ENCODE measurements around the gene CBX2.

Gene CBX2

DNA sequence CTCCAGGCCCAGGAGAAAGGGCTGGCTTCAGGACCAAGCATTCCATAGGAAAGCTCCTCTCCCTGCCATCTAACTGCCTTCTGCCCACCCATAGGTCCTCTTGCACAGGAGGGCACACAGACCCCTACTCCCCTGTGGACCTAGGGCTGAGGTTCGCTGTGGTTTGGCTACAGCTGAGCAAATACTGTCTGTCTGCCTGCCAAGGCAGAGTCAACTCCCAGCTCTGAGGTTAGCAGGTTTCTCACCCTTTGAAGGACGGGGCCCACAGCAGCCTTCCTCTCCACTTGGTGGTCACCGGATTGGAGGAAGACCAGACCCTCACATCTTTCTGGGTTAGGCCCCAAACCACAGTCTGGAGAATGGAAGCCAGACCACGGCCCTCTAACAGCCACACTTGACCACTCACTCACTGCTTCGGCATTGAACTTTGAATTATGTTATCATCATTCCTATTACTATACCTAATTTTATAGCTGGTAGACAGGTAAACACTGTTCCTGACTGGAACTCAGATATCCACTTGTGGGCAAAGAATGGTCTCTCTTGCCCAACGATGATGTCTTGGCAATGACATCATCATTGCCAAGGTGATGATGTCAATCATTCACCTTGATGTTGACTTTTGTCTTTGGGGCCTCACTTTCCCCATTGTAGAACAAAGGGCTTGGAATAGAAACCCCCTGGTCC, 47.1 kb downstream of the CBX2 start:
- in situ Hi-C loops (cut with MboI; ENCODE audit: low sequenced_read_pairs), result loop anchor here (25.0 kb wide), 1 partner anchor 162 kb away; no protein-coding TSS in a partner anchor

DNA sequence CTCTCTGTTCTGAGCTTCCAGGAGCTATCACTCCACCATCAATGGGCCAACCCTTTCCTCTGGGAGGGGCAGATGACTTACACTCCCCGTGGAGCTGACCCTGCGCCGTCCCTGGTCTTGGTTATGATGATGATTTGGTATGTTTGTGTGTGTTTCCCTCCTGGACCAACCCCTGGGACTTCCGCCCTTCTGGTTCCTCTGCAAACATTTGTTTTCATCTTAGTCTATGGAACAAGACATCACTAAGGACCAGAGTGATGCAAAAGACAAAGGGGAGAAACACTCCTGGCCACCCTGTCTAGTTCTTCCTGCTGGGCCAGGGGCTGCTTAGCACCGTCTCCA, 47.6 kb downstream of the CBX2 start:
- in situ Hi-C loops (cut with MboI; ENCODE audit: low sequenced_read_pairs), result no loop called here

DNA sequence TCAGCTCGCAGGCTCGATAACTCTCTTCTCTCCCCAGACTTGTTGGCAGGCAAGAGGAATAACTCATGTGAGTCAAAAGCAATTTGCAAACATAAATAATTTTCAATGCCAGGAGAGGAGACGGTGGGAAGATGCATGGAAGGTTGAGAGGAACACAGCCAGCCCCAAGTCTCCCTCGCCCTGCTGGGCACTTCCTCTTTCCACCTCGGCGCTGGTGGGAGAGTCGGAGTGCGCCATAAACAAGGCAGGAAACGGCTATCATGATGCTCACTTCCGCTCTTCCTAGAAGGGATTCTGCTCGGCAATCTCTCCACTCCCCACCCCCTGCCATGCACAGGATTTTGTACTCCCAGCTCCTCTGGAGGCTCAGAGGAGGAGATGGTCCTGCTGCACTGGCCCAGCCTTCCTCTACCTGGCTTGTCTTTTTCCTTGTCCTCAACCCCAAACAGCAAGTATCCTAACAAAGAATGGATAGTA, 48.3 kb downstream of the CBX2 start:
- in situ Hi-C loops (cut with MboI; ENCODE audit: low sequenced_read_pairs), result no loop called here

DNA sequence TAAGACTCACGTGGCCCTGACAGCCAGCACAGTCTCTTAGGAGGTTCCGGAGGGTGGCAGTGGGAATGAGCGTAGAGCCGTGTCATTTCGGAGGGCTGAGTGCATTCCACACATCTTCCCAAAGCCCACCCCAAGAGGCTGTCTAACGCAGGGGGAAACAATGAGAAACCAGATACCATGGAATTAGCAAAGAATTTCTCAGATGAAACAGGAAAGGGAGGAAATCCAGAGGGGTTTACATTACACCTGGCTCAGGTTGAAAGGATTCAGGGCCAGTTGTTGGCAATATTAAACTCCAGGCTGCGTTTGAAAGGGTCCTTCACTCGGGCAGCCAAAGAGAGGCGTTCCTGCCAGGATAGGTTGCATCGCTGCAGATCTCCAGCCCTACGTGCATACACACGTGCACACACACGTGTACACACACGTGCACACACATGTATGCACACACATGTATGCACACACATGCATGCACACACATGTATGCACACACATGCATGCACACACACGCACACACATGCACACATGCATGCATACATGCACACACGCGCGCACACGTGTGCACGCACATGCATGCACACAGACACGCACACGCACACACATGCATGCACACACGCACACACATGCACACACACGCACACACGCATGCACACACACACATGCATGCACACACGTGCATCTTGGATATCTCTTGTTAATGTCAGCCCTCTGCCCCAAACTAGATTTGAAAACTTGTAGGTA, 49.1 kb downstream of the CBX2 start:
- in situ Hi-C loops (cut with MboI; ENCODE audit: low sequenced_read_pairs), result no loop called here

DNA sequence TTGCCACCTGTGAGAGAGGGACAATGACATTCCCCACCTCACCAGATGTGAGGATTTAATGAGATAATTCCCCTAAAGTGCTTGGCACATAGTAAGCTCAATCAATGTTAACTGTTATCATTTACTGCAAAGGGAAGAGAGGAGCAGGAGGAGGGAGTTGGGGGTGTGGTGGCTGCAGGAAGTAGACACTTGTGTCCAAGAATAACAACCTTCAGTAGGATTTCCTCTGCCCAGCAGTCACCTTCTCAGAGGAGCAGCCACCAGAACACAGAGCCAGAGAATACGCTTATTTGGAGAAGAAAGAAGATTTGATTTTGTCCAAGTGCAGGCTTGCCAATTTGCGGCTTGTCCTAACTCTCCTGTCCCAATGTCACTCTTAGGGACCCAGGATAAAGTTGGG, 51.1 kb downstream of the CBX2 start:
- in situ Hi-C loops (cut with MboI; ENCODE audit: low sequenced_read_pairs), result no loop called here

DNA sequence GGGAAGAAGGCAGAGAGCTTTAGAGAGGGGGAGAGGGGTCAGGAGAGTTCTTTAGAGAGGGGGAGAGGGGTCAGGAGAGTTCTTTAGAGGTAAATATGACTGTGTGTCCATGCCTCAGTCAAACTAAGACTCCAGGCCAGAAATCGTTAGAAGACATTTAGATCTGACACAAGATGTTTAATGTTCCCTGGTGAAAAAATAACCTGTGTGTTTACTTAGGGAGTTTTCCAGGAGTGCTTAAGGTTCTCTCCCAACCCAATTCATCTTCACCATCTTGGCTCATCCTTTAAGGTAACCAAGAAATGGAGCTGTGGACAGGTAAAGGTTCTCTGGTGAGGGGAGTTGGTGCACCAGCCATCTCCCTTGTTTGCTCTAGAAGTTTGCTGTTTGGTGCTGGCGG, 51.5 kb downstream of the CBX2 start:
- in situ Hi-C loops (cut with MboI; ENCODE audit: low sequenced_read_pairs), result no loop called here

GRCh38 chr17:79830303-79830702, 52.4 kb downstream of the CBX2 start:
- in situ Hi-C loops (cut with MboI; ENCODE audit: low sequenced_read_pairs), result no loop called here

- in situ Hi-C loops (cut with MboI; ENCODE audit: low sequenced_read_pairs), result no loop called here
Measured at GRCh38 chr17:79830763-79831264, 52.9 kb downstream of the CBX2 start.

DNA sequence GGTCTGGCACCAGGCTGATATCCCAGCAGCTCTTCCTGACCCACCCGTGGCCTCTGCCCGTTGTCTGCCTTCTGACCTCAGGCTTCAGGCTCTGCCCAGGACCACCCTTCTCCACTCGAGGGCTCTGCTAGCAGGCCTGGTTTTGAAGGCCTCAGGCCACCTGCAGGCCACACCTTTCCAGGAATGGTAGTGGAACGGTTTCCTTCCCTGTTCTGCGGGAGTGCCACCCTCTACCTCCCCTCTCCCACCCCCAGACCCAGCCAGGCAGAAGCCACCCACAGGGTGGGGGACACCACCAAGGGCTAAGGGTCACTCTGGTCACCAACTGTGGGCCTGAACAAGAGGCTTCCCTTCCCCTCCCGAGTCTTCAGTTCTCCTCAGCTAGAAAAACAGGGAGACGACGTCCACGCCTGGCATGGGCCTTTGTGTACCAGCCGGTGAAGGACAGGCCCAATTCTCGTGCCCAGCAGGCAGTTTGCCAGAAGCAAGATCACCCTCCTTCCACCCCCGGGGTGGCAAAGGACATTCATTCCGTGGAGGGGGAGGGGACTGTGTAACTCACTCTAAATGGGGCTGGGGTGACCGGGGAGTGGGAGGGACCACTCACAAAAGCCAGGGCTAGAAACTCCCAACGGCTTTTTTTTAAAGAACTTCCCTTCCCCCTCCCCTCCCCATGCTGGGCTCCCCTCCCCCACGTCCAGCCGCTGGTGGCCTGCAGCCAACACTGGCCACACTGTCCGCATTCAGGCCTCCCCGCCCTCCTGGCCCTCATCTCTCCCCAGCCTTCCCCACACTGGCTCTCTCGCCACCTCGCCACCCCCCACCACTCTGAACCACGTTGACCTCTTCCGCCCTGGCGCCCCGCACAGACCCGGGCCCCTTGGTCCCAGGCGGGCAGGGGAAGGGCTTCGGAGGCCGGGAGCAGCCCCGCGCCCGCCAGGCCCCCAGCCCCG, 53.6 kb downstream of the CBX2 start:
- in situ Hi-C loops (cut with MboI; ENCODE audit: low sequenced_read_pairs), result no loop called here

- in situ Hi-C loops (cut with MboI; ENCODE audit: low sequenced_read_pairs), result no loop called here
Measured at GRCh38 chr17:79832218-79833109, 54.5 kb downstream of the CBX2 start.

DNA sequence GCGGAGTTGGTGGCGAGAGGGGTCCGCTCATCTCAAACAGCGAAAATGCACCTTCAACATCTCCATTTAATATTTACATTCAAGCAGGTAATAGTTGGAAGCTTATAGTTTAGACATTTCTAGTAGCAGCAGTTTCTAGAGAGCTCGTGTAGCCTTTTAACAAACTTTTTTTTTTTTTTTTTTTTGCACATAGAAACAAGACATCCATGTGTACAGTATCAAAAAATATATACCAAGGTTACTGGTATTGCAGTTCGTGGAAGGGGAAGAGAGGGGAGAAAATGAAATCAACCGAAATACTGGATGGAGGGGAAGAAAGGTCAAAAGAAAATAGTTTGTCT, 55.1 kb downstream of the CBX2 start:
- in situ Hi-C loops (cut with MboI; ENCODE audit: low sequenced_read_pairs), result no loop called here

DNA sequence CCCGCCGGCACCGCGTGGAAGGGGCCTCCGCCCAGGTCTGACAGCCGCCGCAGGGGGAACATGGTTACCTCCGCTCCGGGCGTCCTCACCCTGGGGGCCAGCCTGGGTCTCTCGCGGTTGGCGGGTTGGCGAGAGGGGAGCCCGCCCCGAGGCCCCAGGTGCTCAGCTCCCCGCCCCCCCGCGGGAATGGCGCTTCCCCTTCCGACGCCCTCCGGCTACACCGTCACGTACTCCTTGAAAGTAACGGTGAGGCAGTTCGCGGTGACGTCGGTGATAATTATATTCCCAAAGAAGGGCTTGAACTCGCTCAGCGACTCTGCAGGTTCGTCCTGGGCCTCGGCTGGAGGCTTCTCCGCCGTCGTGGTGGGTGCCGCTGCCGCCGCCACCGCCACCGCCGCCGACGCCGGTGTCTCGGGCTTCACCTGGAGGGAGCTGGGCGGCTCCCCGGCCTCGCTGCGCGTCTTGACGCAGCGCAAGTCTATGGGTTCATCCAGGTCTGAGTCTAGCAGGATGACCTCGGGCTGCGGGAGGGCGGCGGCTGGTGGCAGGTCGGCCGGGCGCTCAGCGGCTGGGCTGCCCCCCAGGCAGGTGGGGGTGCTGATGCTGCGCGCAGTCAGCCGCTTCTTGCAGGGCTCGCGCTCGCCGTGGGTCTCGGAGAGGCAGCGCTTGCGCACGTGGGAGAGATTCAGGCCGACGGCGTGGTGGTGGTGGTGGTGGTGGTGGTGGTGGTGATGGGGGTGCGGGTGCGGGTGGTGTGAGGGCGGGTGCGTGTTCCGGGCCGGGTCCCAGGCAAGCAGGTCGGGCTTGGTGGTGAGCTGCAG, 56.0 kb downstream of the CBX2 start:
- in situ Hi-C loops (cut with MboI; ENCODE audit: low sequenced_read_pairs), result no loop called here

- in situ Hi-C loops (cut with MboI; ENCODE audit: low sequenced_read_pairs), result no loop called here
Measured at GRCh38 chr17:79834565-79835469, 56.9 kb downstream of the CBX2 start.

- in situ Hi-C loops (cut with MboI; ENCODE audit: low sequenced_read_pairs), result no loop called here
Measured at GRCh38 chr17:79835470-79835899, 57.5 kb downstream of the CBX2 start.

GRCh38 chr17:79835953-79836509, 58.1 kb downstream of the CBX2 start:
- in situ Hi-C loops (cut with MboI; ENCODE audit: low sequenced_read_pairs), result no loop called here

- in situ Hi-C loops (cut with MboI; ENCODE audit: low sequenced_read_pairs), result no loop called here
Measured at GRCh38 chr17:79836510-79836971, 58.6 kb downstream of the CBX2 start.

GRCh38 chr17:79836972-79837887, 59.3 kb downstream of the CBX2 start:
- in situ Hi-C loops (cut with MboI; ENCODE audit: low sequenced_read_pairs), result no loop called here
